SKM-1 (cell line): ENCODE measurements around the gene CIP2A.

Experiments
- DNase-seq: peaks from one replicate; lab custom pipeline; 2025; ENCODE audit not compliant: unreplicated experiment; lab: John Stamatoyannopoulos, UW

Gene CIP2A

DNA sequence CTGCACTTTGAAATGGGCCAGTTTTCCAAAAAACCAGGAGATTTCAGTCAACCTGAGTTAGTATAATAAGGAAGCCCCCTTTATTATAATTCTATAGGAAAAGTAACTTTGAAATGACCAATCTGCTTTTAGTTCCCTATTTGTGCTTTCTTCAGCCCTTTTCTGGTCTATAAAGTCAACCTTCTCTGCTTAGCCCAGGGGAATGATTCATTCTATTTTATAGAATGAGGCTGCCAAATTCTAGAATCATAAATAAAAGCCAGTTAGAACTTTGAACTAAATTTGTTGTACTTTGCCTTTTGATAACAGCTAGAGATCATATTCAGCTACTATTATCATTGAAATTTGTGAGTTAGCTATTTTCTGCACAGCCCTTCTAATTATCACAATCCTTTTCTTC lies 24.7 kb downstream of the CIP2A start:
- no peak for DNase-seq

GRCh38 chr3:108562565-108562964 lies 26.7 kb downstream of the CIP2A start:
- no peak for DNase-seq

DNA sequence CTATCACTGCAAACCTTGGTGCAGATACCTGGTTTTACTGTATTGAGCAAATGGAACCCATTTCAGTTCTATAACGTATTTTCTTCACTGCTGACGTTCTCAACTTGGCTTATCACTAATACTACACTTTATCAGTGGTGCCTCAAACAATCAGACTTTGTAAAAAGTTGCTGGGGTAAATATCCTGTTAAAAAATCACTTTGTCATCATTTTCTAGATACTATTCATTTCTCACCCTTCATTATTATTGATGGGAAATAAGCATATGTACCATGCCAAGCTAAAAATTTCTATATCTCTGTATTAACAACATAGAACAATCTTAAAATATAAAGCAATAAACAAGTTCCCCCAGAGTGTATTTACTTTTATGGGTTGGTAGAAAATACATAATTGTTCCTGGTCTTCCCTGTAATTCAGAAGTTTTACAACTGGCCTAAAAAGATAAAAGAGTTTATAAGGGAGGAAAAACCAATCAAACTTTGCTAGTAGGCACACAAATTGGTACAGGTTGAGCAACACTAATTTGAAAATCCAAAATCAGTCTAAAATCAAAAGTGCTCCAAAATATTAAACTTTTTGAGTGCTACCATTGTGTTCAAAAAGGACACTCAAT lies 33.2 kb downstream of the CIP2A start:
- DNase-seq, result no peak

GRCh38 chr3:108554913-108555571 lies 34.2 kb downstream of the CIP2A start:
- no peak for DNase-seq

GRCh38 chr3:108554229-108554628 lies 35.0 kb downstream of the CIP2A start:
- no peak for DNase-seq

DNA sequence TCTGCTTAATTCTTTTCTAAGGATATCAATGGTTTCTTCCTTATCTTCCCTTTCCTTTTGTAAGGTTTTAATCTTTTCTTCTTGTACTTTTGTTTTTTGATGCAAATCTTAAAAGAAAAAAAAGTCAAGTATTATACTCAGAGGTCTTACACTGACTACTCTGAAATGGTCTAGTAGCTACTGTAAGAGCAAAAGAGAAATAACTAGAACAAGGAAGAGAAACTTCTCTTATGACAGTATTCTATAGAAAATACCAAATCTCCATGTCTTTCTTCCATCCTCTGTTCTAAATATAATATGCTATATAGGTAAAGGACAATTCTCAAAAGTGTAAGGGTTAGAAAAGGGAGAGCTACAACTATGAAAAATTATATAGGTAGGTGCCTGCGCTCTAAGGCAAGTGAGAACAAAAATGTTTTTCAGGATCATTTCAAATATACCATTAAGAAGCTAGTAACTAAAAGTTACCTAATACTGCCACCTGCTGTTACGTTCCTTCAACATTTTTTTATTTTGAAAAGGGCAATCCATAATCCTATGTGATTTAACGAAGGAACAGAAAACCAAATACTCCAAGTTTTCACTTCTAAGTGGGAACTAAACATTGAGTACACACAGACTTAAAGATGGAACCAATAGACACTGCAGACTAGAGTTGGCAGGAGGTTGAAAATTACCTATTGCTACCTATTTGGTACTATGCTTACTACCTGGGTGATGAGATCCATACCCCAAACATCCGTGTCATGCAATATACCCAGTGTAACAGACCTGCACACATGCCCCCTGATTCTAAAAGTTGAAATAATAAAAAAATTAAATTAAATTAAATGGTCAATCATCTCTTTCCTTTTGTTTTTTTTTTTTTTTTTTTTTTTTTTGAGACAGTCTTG lies 36.7 kb downstream of the CIP2A start:
- peak; percentile 14 for DNase-seq

DNA sequence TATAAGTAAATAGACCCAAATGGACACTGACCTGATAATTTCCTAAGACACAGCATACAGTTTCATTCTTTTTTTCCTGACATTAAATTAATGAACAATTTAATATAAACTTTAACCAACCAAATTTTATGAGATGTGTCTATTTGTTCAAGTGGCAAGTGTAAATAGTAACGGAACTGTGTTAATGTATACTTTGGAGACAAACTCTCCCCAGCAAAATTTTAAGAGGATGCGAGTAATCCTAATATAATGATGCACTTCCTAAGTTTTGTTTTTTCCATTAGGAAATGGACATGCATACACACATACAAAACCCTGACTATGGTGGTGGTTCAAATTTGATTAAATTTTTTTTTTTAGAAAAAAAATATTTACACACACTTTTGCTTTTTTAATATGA lies 40.4 kb downstream of the CIP2A start:
- DNase-seq, result no peak

GRCh38 chr3:108548304-108548703 lies 40.9 kb downstream of the CIP2A start:
- no peak for DNase-seq

DNA sequence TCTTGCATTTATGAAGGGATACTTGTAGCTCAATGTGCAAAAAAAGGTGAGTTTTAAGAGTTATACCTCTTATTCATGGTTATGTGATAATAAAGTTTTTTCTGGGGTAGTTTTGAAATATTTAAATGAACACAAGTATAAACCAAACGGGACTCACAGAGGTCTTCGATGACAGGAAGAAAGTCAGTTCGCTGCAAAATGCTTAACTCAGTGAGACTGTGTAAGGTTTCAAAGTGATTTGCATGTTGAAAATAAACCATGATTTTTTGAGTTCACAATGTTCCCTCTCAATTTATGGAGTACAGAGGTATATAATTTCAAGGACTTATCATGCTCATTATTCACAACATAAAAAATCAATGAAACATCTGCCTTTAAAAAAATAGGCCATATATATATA lies 42.5 kb downstream of the CIP2A start:
- DNase-seq, result no peak

DNA sequence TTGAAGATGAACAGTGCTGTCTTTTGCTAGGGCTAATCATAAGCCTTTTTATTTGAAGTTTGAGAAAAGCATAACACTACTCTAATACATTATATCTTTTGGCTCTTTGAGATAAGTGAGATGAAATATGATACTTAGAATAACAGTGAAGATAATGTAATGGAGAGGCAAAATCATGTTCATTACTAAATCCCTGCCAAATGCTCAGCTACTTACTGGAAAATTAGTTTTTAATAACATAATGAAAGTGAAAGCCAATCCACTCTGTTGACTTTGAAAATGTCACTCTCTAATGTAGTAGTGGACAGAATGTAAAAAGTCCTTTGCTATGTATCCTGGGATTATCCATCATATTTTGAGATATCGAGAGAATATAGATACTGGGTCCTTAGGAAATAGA lies 43.0 kb downstream of the CIP2A start:
- DNase-seq, result no peak

GRCh38 chr3:108538083-108538482 lies 51.2 kb downstream of the CIP2A start:
- DNase-seq, result no peak

- peak; percentile 83 for DNase-seq
Measured at GRCh38 chr3:108528459-108529252, 60.6 kb downstream of the CIP2A start.

- no peak for DNase-seq
Measured at GRCh38 chr3:108527817-108528216, 61.4 kb downstream of the CIP2A start.

DNA sequence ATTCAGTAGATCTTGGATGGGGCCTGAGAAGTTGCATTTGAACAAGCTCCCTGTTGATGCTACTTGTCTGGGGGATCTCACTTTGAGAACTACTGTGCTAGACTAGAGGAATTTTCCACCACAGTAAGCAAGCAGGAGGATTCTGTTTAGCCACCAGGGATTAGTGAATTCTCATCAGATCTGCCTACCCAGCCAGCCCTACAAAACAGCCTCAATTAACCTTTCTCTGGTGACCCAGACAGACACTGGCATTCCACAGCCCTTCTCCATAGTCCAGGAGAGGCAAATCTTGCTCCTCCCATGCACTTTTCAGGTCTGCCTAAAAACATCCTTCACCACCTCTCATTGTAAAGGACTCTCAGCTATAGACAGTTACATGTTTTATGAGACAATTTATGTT lies 62.1 kb downstream of the CIP2A start:
- no peak for DNase-seq

DNA sequence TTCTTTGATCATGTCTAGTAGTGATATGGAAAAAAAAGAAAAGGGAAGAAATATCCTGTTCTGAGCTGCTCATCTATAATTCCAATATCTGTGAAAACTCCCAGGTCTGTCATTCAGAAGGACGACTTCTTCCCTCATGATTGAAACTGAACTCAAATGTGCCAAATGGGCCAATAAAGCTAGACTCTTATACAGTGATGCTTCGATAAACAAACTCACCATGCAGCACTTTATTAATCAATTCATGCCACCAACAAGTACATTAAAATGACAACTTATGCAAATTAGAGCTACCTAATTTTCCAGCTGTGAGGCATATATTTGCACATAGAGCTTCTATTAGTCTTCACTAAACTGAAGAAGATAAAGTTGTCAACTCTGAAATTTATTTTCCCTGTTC lies 63.3 kb downstream of the CIP2A start:
- no peak for DNase-seq

DNA sequence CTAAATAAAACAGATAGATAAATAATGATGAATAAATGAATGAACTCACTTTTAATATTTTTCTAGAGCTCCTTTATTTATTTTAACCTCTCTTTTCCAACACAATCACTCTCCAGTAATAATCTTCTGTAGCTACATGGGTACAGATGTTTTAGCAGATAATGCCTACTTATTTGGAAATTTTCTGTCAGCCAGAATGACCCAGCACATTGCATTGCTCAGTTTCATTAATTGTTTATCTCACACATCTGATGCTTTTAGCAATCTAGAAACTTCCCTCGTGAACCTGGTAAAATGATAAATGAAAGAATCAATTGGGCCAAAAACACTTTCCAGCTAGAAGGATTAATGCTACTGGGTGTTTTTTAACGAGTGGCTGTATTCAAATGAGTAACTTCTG lies 64.0 kb downstream of the CIP2A start:
- no peak for DNase-seq

- DNase-seq, result no peak
Measured at GRCh38 chr3:108524537-108524936, 64.7 kb downstream of the CIP2A start.

- DNase-seq, result no peak
Measured at GRCh38 chr3:108518895-108519294, 70.3 kb downstream of the CIP2A start.

DNA sequence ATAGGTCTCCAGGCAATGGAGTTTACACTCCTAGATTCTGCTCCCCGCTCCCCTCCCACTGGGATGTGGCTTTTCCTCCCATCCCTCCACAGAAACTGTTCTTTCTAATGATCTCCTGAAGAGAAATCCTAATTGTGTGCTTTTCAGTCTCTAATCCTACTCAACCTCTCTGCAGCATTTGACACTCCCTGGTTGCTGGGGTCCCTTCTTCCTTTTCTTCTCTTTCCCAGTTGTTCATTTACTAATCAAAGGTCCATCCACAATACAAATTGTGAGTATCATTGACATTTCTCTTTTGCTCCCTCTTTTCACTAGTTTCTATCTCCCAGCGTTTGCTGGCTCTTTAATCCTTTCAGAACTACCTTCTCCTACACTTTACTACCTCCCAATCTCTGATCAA lies 72.4 kb downstream of the CIP2A start:
- DNase-seq, result no peak

DNA sequence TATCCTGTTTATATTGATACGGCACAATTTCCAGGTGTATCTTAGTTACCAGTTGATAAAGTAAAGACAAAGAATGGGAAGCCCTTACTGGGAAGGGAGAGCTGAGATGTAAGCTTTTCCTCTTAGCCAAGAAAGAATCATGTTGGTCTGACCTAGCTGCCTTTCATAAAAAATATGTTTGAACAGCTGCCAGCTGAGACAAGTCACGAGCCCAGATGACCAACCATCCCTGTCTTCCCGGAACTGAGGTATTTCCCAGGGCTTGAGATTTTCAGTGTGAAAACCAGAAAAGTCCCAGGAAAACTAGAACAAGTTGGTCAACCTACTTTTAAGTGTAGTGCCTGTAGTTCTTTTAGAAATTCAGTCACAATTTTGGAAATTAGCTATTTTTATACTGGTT lies 75.3 kb downstream of the CIP2A start:
- DNase-seq, result no peak

DNA sequence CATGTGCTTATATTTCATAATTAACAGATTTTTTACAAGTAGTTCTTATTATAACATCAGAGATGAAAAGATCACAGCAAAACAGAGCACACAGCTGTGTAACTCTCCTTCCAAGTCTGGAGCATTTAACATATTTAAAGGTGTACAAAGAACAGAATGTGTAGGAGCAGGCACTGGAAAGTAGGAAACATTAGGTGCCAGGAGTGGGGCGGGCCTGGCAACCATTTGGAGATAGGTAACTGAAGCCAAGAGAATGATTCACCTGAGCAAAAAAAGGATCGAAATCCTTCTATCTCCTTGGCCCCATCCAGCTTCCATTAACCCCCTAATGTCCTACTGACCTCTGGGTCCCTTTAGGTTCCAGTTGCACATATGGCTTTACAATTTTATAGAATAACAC lies 76.6 kb downstream of the CIP2A start:
- DNase-seq, result no peak
